GM12874 (cell line): Measurements from ENCODE around the gene HOXD10.

ENCODE experiments used
- TF ChIP-seq, protein P1 (sequence below): IDR thresholded peaks from 2 replicates; pipeline ENCODE4 v1.5.1; 2011; ENCODE audit warnings: low read depth, mild to moderate bottlenecking, control low read depth, low read length, moderate library complexity; ENCODE audit not compliant: insufficient read depth

Gene HOXD10

GRCh38 chr2:176103742-176104315 is 12.7 kb upstream of the HOXD10 start:
- TF ChIP-seq, protein P1, sequence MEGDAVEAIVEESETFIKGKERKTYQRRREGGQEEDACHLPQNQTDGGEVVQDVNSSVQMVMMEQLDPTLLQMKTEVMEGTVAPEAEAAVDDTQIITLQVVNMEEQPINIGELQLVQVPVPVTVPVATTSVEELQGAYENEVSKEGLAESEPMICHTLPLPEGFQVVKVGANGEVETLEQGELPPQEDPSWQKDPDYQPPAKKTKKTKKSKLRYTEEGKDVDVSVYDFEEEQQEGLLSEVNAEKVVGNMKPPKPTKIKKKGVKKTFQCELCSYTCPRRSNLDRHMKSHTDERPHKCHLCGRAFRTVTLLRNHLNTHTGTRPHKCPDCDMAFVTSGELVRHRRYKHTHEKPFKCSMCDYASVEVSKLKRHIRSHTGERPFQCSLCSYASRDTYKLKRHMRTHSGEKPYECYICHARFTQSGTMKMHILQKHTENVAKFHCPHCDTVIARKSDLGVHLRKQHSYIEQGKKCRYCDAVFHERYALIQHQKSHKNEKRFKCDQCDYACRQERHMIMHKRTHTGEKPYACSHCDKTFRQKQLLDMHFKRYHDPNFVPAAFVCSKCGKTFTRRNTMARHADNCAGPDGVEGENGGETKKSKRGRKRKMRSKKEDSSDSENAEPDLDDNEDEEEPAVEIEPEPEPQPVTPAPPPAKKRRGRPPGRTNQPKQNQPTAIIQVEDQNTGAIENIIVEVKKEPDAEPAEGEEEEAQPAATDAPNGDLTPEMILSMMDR, result no peak

- TF ChIP-seq, protein P1, result no peak
Observed at GRCh38 chr2:176104316-176105077, 12.1 kb upstream of the HOXD10 start.

- TF ChIP-seq, protein P1, result no peak
Observed at GRCh38 chr2:176105078-176105729, 11.4 kb upstream of the HOXD10 start.

- TF ChIP-seq, protein P1, result no peak
Observed at GRCh38 chr2:176105730-176106580, 10.6 kb upstream of the HOXD10 start.

- TF ChIP-seq, protein P1, result no peak
Observed at GRCh38 chr2:176106581-176107539, 9.7 kb upstream of the HOXD10 start, which contains the start of gene HOXD11. HOXD11 (plus strand) TSS chr2:176107280; CDS start chr2:176107356, 76 bp downstream.

DNA sequence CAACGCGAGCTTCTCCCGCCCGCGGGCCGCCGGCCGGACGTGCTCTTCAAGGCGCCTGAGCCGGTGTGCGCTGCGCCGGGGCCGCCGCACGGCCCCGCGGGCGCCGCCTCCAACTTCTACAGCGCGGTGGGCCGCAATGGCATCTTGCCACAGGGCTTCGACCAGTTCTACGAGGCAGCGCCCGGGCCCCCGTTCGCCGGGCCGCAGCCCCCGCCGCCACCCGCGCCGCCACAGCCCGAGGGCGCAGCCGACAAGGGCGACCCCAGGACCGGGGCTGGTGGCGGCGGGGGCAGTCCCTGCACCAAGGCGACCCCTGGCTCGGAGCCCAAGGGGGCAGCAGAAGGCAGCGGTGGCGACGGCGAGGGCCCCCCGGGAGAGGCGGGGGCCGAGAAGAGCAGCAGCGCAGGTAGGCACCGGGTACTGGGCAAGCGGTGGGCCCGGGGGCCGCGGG is 8.8 kb upstream of the HOXD10 start:
- TF ChIP-seq, protein P1, result no peak
